ENCODE measurements around the gene GRWD1. TPM values are rescaled to one million over a fixed set of nuclear protein-coding genes. Genes with fewer than 3 reads are reported as not detected.

Gene GRWD1
- total RNA-seq, 1 donor = 15.2 TPM

- Histone ChIP-seq H3K4me1 (ENCODE audit: insufficient read depth, low read length) (peaks cover 42% of the 10 kb centered on the region), H3K9me3 (ENCODE audit: low read depth, low read length) (no peaks in the 10 kb centered on the region), H3K27me3 (ENCODE audit: insufficient read depth, low read length) (no peaks in the 10 kb centered on the region), H3K4me3 (ENCODE audit: low read length) (no peak overlapping the region)
Measured at GRCh38 chr19:48490981-48491792, 45.4 kb downstream of the GRWD1 start.

GRCh38 chr19:48491793-48492123 is 46.0 kb downstream of the GRWD1 start:
- Histone ChIP-seq H3K4me1 (ENCODE audit: insufficient read depth, low read length) (peaks cover 42% of the 10 kb centered on the region), H3K4me3 (ENCODE audit: low read length) (no peak overlapping the region), H3K9me3 (ENCODE audit: low read depth, low read length) (no peaks in the 10 kb centered on the region), H3K27me3 (ENCODE audit: insufficient read depth, low read length) (no peaks in the 10 kb centered on the region)

- H3K4me1 ChIP-seq (ENCODE audit: insufficient read depth, low read length) = peaks cover 42% of the 10 kb centered on the region
- H3K27me3 ChIP-seq (ENCODE audit: insufficient read depth, low read length) = no peaks in the 10 kb centered on the region
- H3K4me3 ChIP-seq (ENCODE audit: low read length) = peak overlapping the region; percentile 38
- H3K9me3 ChIP-seq (ENCODE audit: low read depth, low read length) = no peaks in the 10 kb centered on the region
Measured at GRCh38 chr19:48492925-48493717, 47.3 kb downstream of the GRWD1 start.

- no peaks in the 10 kb centered on the region for H3K9me3 ChIP-seq (ENCODE audit: low read depth, low read length)
- peak overlapping the region; percentile 38 for H3K4me3 ChIP-seq (ENCODE audit: low read length)
- H3K27me3 ChIP-seq (ENCODE audit: insufficient read depth, low read length) = no peaks in the 10 kb centered on the region
- peaks cover 42% of the 10 kb centered on the region for H3K4me1 ChIP-seq (ENCODE audit: insufficient read depth, low read length)
Measured at GRCh38 chr19:48493718-48494401, 48.1 kb downstream of the GRWD1 start.

GRCh38 chr19:48495396-48495795 is 49.6 kb downstream of the GRWD1 start:
- Histone ChIP-seq H3K4me3 (ENCODE audit: low read length) (no peak overlapping the region), H3K27me3 (ENCODE audit: insufficient read depth, low read length) (no peaks in the 10 kb centered on the region), H3K9me3 (ENCODE audit: low read depth, low read length) (no peaks in the 10 kb centered on the region), H3K4me1 (ENCODE audit: insufficient read depth, low read length) (peaks cover 37% of the 10 kb centered on the region)

GRCh38 chr19:48496959-48497727 is 51.4 kb downstream of the GRWD1 start:
- no peak overlapping the region for H3K4me3 ChIP-seq (ENCODE audit: low read length)
- peaks cover 34% of the 10 kb centered on the region for H3K4me1 ChIP-seq (ENCODE audit: insufficient read depth, low read length)
- no peaks in the 10 kb centered on the region for H3K27me3 ChIP-seq (ENCODE audit: insufficient read depth, low read length)
- H3K9me3 ChIP-seq (ENCODE audit: low read depth, low read length) = no peaks in the 10 kb centered on the region

GRCh38 chr19:48497728-48498594 is 52.2 kb downstream of the GRWD1 start:
- Histone ChIP-seq H3K4me1 (ENCODE audit: insufficient read depth, low read length) (peaks cover 26% of the 10 kb centered on the region), H3K4me3 (ENCODE audit: low read length) (no peak overlapping the region), H3K27me3 (ENCODE audit: insufficient read depth, low read length) (no peaks in the 10 kb centered on the region), H3K9me3 (ENCODE audit: low read depth, low read length) (no peaks in the 10 kb centered on the region)

- H3K27me3 ChIP-seq (ENCODE audit: insufficient read depth, low read length) = no peaks in the 10 kb centered on the region
- no peaks in the 10 kb centered on the region for H3K9me3 ChIP-seq (ENCODE audit: low read depth, low read length)
- H3K4me1 ChIP-seq (ENCODE audit: insufficient read depth, low read length) = peaks cover 25% of the 10 kb centered on the region
- no peak overlapping the region for H3K4me3 ChIP-seq (ENCODE audit: low read length)
Measured at GRCh38 chr19:48498595-48499311, 53.0 kb downstream of the GRWD1 start.

GRCh38 chr19:48499316-48500090 is 53.7 kb downstream of the GRWD1 start:
- H3K4me3 ChIP-seq (ENCODE audit: low read length) = no peak overlapping the region
- peaks cover 19% of the 10 kb centered on the region for H3K4me1 ChIP-seq (ENCODE audit: insufficient read depth, low read length)
- H3K27me3 ChIP-seq (ENCODE audit: insufficient read depth, low read length) = no peaks in the 10 kb centered on the region
- H3K9me3 ChIP-seq (ENCODE audit: low read depth, low read length) = no peaks in the 10 kb centered on the region

- H3K4me1 ChIP-seq (ENCODE audit: insufficient read depth, low read length) = peaks cover 10% of the 10 kb centered on the region
- H3K4me3 ChIP-seq (ENCODE audit: low read length) = no peak overlapping the region
- H3K9me3 ChIP-seq (ENCODE audit: low read depth, low read length) = no peaks in the 10 kb centered on the region
- H3K27me3 ChIP-seq (ENCODE audit: insufficient read depth, low read length) = no peaks in the 10 kb centered on the region
Measured at GRCh38 chr19:48500830-48501493, 55.2 kb downstream of the GRWD1 start.

GRCh38 chr19:48501494-48502349 is 55.9 kb downstream of the GRWD1 start:
- Histone ChIP-seq H3K4me1 (ENCODE audit: insufficient read depth, low read length) (peaks cover 10% of the 10 kb centered on the region), H3K4me3 (ENCODE audit: low read length) (no peak overlapping the region), H3K9me3 (ENCODE audit: low read depth, low read length) (no peaks in the 10 kb centered on the region), H3K27me3 (ENCODE audit: insufficient read depth, low read length) (no peaks in the 10 kb centered on the region)
